K562 (cell line): ENCODE data around the gene KNG1. TPM values are rescaled to one million over a fixed set of nuclear protein-coding genes. Genes with fewer than 3 reads are reported as not detected.

Experiments
- ARID1B ChIP-seq: fragments of 450-650 bp; IDR thresholded peaks from 2 replicates; pipeline ENCODE4 v1.6.1; 2016; ENCODE audit warnings: antibody characterized with exemption, mild to moderate bottlenecking, inconsistent platforms
- CXXC5 ChIP-seq: fragments of 250-450 bp; sonication (Bioruptor Pico); IDR thresholded peaks from 2 replicates; pipeline ENCODE4 v1.8.0; 2022; ENCODE audit warnings: inconsistent platforms, mild to moderate bottlenecking, moderate library complexity
- DACH1 ChIP-seq: fragments of 450-650 bp; IDR thresholded peaks from 2 replicates; pipeline ENCODE4 v1.6.1; 2018; ENCODE audit not compliant: partially characterized antibody
- EGR1 ChIP-seq: fragments of 450-650 bp; conservative IDR thresholded peaks from 2 replicates; pipeline ENCODE4 v1.6.1; 2017; ENCODE audit warnings: mild to moderate bottlenecking
- EP400 ChIP-seq: fragments of 450-650 bp; IDR thresholded peaks from 2 replicates; pipeline ENCODE4 v1.6.1; 2017; ENCODE audit warnings: antibody characterized with exemption, mild to moderate bottlenecking, moderate library complexity
- IRF2 ChIP-seq: sonication (generic); formaldehyde crosslinking; IDR thresholded peaks from 2 replicates; pipeline ENCODE4 v1.8.1; 2022; ENCODE audit warnings: mild to moderate bottlenecking, missing genetic modification reagents
- KAT2B ChIP-seq: IDR thresholded peaks from one replicate; pipeline ENCODE4 v1.6.1; 2012; ENCODE audit warnings: low read depth, mild to moderate bottlenecking, control low read depth, inconsistent platforms, low read length, moderate library complexity
- KDM5B ChIP-seq: fragments of 200-600 bp; sonication (generic); IDR thresholded peaks from 2 replicates; pipeline ENCODE4 v1.6.1; 2012; ENCODE audit warnings: low read depth, mild to moderate bottlenecking, moderate library complexity, low read length, control low read depth, inconsistent platforms; ENCODE audit not compliant: insufficient replicate concordance
- MAFF ChIP-seq: IDR thresholded peaks from 2 replicates; pipeline ENCODE4 v1.6.1; 2012; ENCODE audit warnings: low read length, improper control_type of control experiment
- MAZ ChIP-seq, 2 experiments: fragments of 450-650 bp in 1 of 2; sonication (generic) in 1 of 2; formaldehyde crosslinking; IDR thresholded peaks in 1 of 2; conservative IDR thresholded peaks in 1 of 2; 2 replicates each; pipeline versions ENCODE4 v1.4.0 to v1.5.0; 2020; ENCODE audit warnings: mild to moderate bottlenecking in 1 of 2, missing genetic modification reagents in 1 of 2
- MGA ChIP-seq: fragments of 450-650 bp; IDR thresholded peaks from 2 replicates; pipeline ENCODE4 v1.6.1; 2016; ENCODE audit warnings: mild to moderate bottlenecking, moderate library complexity
- MTA3 ChIP-seq: fragments of 450-650 bp; formaldehyde crosslinking; IDR thresholded peaks from 2 replicates; pipeline ENCODE4 v1.6.1; 2017; ENCODE audit warnings: mild to moderate bottlenecking, borderline replicate concordance
- NBN ChIP-seq: fragments of 450-650 bp; IDR thresholded peaks from 2 replicates; pipeline ENCODE4 v1.6.1; 2016; ENCODE audit warnings: low read depth, mild to moderate bottlenecking
- NCOA2 ChIP-seq, 2 experiments: fragments of 450-650 bp; IDR thresholded peaks; 2 replicates each; pipeline ENCODE4 v1.6.1; 2018; ENCODE audit warnings: mild to moderate bottlenecking in 2 of 2, moderate library complexity in 1 of 2; ENCODE audit not compliant: partially characterized antibody in 2 of 2
- NFATC3 ChIP-seq: fragments of 450-650 bp; IDR thresholded peaks from 2 replicates; pipeline ENCODE4 v1.6.1; 2017; ENCODE audit warnings: mild to moderate bottlenecking
- NFE2L1 ChIP-seq: fragments of 450-650 bp; IDR thresholded peaks from 2 replicates; pipeline ENCODE4 v1.6.1; 2016; ENCODE audit warnings: missing genetic modification characterization, low read depth, mild to moderate bottlenecking, missing compliant biosample characterization, moderate library complexity, borderline replicate concordance
- TCF3 ChIP-seq: sonication (generic); formaldehyde crosslinking; IDR thresholded peaks from 2 replicates; pipeline ENCODE4 v1.4.0; 2020; ENCODE audit warnings: mild to moderate bottlenecking, missing genetic modification reagents
- TEAD4 ChIP-seq, 2 experiments: sonication (generic) in 1 of 2; formaldehyde crosslinking in 1 of 2; IDR thresholded peaks; 2 replicates each; pipeline versions ENCODE4 v1.6.1 to v1.8.0; 2012 to 2022; ENCODE audit warnings: borderline replicate concordance in 1 of 2, inconsistent platforms in 1 of 2, low read length in 1 of 2, mild to moderate bottlenecking in 1 of 2, missing genetic modification reagents in 1 of 2
- TRIM24 ChIP-seq, 2 experiments: fragments of 450-650 bp; IDR thresholded peaks; 2 replicates each; pipeline ENCODE4 v1.6.1; 2016
- polyA plus RNA-seq, 8 experiments: library from polyadenylated mRNA; depleted of rRNA in 4 of 8; stranded (reverse) in 5 of 8; unstranded in 3 of 8; fragments of >200 nt; fragmentation: Nextera tagmentation in 2 of 8; fragmentation: Illumina TruSeq in 1 of 8; extraction: Ambion mirVana in 2 of 8; extraction: Trizol in 1 of 8; gene quantifications; 2 replicates each; pipeline versions ENCODE4 v1.2.1 to v1.2.3, GENCODE V29; 2011 to 2014; ENCODE audit warnings: inconsistent platforms in 1 of 8, missing spikeins in 1 of 8
- total RNA-seq, 7 experiments: library from RNA; depleted of rRNA in 6 of 7; stranded (reverse); fragments of >200 nt in 6 of 7; fragmentation: Illumina TruSeq in 2 of 7; extraction: Trizol in 2 of 7; gene quantifications; 2 replicates each; pipeline versions ENCODE4 v1.2.1 to v1.2.3, GENCODE V29; 2011 to 2021; ENCODE audit warnings: low replicate concordance in 1 of 7

Gene KNG1
- total and polyA plus RNA-seq, 9 of the 15 experiments (the other 6 are each of a cell fraction or from before 2014, with no cell fraction given) = 0.09 TPM; not detected in 8

GRCh38 chr3:186700267-186700666 is 16.9 kb upstream of the KNG1 start (continued):
- TF ChIP-seq TEAD4 (IDR thresholded peaks at IDR 0.05; ENCODE audit: low read length) = peak; percentile 79
- TF ChIP-seq TEAD4 (CRISPR knock-in tag; IDR thresholded peaks at IDR 0.05; ENCODE audit: borderline replicate concordance) = no peak
- TF ChIP-seq ARID1B = peak; percentile 97
- peak in 1 of 2 experiments; percentile 32 for TF ChIP-seq NCOA2 (IDR thresholded peaks at IDR 0.05; ENCODE audit: partially characterized antibody in 2 of 2)
- no peak for TF ChIP-seq KAT2B
- TF ChIP-seq DACH1 = peak; percentile 53
- TF ChIP-seq TCF3 = peak; percentile 87
- TF ChIP-seq NFATC3 = 0 out of 2 replicates have a peak, but pooled peaks have one; percentile 75
- TF ChIP-seq EP400 = peak; percentile 70
- TF ChIP-seq MAFF = peak; percentile 99
- peak; percentile 99 for TF ChIP-seq NFE2L1 (tag)
- TF ChIP-seq EGR1 = peak; percentile 33; the same call in 1 of the 2 replicates
- no peak for TF ChIP-seq IRF2 (CRISPR knock-in tag)
- TF ChIP-seq CXXC5 = peak; percentile 49
- TF ChIP-seq KDM5B = no peak
- peak; percentile 79; the same call in 1 of the 2 replicates for TF ChIP-seq NBN
- peak; percentile 38; the same call in 1 of the 2 replicates for TF ChIP-seq MTA3
- no peak for TF ChIP-seq MGA
- 0 out of 4 replicates have a peak, but pooled peaks of 1 of the 2 experiments have one; percentile 15 for TF ChIP-seq MAZ (CRISPR knock-in tag; conservative IDR thresholded peaks at IDR 0.05 in 1 of 2, IDR thresholded peaks at IDR 0.05 in 1 of 2)
- TF ChIP-seq TRIM24 (IDR thresholded peaks at IDR 0.05) = peak; percentile 87
